Neural progenitor cell (in vitro differentiated cells): Measurements from ENCODE around the gene SRRM1.

Source experiments
- CTCF ChIP-seq: fragments of 200-600 bp; sonication (generic); IDR thresholded peaks from 2 replicates; pipeline ENCODE4 v1.5.1; 2017; ENCODE audit warnings: antibody characterized with exemption, mild to moderate bottlenecking
- EZH2 ChIP-seq: fragments of 200-600 bp; sonication (generic); IDR thresholded peaks from 2 replicates; pipeline ENCODE4 v1.6.1; 2017; ENCODE audit warnings: antibody characterized with exemption, mild to moderate bottlenecking, moderate library complexity
- EZH2phosphoT487 ChIP-seq: fragments of 200-600 bp; sonication (generic); IDR thresholded peaks from 2 replicates; pipeline ENCODE4 v1.6.1; 2017; ENCODE audit warnings: antibody characterized with exemption

DNA sequence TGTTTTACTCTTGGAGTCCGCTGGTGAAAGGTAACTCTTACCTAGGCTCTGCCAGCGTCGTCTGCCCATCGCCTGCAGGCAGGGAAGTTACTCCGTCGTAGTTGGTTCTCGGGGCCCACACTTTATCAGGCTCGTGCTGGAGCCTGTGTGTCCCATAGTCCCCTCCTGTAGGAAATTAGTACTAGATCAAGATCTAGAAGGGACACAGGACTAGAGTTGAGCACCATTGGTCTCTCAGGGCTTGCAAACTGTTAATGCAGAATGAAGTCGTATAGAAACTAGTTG is 940 bp downstream of the SRRM1 start:
- no peak for TF ChIP-seq CTCF
- TF ChIP-seq EZH2 = no peak
- TF ChIP-seq EZH2phosphoT487 = no peak
